Measurements from ENCODE around the gene MAP7.

Gene MAP7

DNA sequence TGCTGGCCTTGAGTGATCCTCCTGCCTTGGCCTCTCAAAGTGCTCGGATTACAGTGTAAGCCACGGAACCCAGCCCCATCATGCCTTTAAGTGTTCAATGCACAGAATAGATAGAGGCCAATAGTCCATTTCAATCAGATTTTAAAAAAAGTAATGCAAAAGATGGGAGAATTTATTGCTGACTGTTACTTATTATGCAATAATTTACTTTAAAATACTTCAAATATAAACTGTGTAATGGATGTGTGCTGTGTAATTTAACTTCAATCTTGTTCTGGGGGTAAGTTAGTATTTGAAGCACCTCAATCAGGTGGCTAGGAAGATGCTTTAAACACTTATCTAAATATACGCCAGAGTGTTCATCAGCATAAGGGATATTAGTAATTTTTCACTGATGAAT is 208.9 kb downstream of the MAP7 start:
- H4K91ac ChIP-seq (ENCODE audit: low read depth, low read length, poor library complexity): no peak overlapping the region
- H3K4me1 ChIP-seq (ENCODE audit: control insufficient read depth in 2 of 2, insufficient read depth in 1 of 2, low read depth in 1 of 2, low read length in 2 of 2): no peaks in the 10 kb centered on the region
- no peak overlapping the region for H4K8ac ChIP-seq (ENCODE audit: low read depth, low read length)
- H3K23ac ChIP-seq (ENCODE audit: low read depth, low read length, poor library complexity): no peak overlapping the region
- H3K9me3 ChIP-seq (replicated peaks in 1 of 2; ENCODE audit: control insufficient read depth in 2 of 2, insufficient read depth in 1 of 2, low read depth in 1 of 2, low read length in 2 of 2): no peaks in the 10 kb centered on the region
- WGBS, 2 donors (ENCODE audit: extremely low coverage in 2 of 2, insufficient read length in 2 of 2, insufficient replicate concordance in 1 of 2): no CpG with 5 or more reads among the region's 3 CpGs
- no peak overlapping the region for H3K9ac ChIP-seq (ENCODE audit: low read depth, low read length, poor library complexity)
- H3K4me2 ChIP-seq (ENCODE audit: insufficient read depth, low read length, poor library complexity, severe bottlenecking): no peak overlapping the region
- no peaks in the 10 kb centered on the region for H3K36me3 ChIP-seq (replicated peaks in 1 of 2; ENCODE audit: control insufficient read depth in 2 of 2, insufficient read depth in 2 of 2, low read length in 2 of 2)
- no peak overlapping the region for H2BK5ac ChIP-seq (ENCODE audit: low read length)
- H3K14ac ChIP-seq (ENCODE audit: low read length): no peak overlapping the region
- no peak overlapping the region for H2AFZ ChIP-seq (ENCODE audit: low read length)
- H3K27ac ChIP-seq (replicated peaks; ENCODE audit: low read length): no peak overlapping the region
- H2AK5ac ChIP-seq (ENCODE audit: low read depth, low read length): no peak overlapping the region
- no peak overlapping the region for H2BK120ac ChIP-seq (ENCODE audit: low read depth, low read length)
- no peaks in the 10 kb centered on the region for H3K79me1 ChIP-seq (ENCODE audit: low read depth, low read length)
- H2BK15ac ChIP-seq (ENCODE audit: low read length): no peak overlapping the region
- H2BK12ac ChIP-seq (ENCODE audit: low read length): no peak overlapping the region
- no peak overlapping the region for H3K4ac ChIP-seq (ENCODE audit: low read length)
- no peak overlapping the region for H3K4me3 ChIP-seq (ENCODE audit: low read length in 2 of 2)
- no peak overlapping the region for H3K18ac ChIP-seq (ENCODE audit: low read length)
- no peaks in the 10 kb centered on the region for H3K27me3 ChIP-seq (ENCODE audit: control insufficient read depth in 3 of 3, insufficient read depth in 3 of 3, low read depth in 1 of 3, low read length in 3 of 3)
- DNase-seq (ENCODE audit: low spot score): no peak

DNA sequence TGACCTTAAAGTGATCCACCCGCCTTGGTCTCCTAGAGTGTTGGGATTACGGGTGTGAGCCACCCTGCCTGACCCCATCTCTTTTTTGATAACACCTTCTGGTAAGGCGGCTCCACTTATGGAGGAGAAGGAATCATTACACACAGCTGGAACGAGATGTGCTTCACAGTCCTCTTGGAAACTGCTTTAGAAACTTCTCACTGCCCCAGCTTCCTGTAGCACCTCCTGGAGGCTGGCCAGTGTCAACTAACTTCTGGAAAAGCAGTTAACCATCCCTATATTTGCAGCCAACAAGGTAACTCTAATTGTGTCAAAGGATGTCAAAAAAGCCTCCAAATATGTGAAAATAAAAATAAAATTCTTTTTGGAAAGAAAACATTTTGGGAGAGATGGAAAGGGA is 211.7 kb downstream of the MAP7 start:
- H3K79me1 ChIP-seq (ENCODE audit: low read depth, low read length): no peaks in the 10 kb centered on the region
- DNase-seq (ENCODE audit: low spot score): no peak
- WGBS, 2 donors (ENCODE audit: extremely low coverage in 2 of 2, insufficient read length in 2 of 2, insufficient replicate concordance in 1 of 2): no CpG with 5 or more reads among the region's 4 CpGs
- no peak overlapping the region for H3K27ac ChIP-seq (replicated peaks; ENCODE audit: low read length)
- H2AFZ ChIP-seq (ENCODE audit: low read length): no peak overlapping the region
- no peak overlapping the region for H2BK5ac ChIP-seq (ENCODE audit: low read length)
- no peak overlapping the region for H3K4me2 ChIP-seq (ENCODE audit: insufficient read depth, low read length, poor library complexity, severe bottlenecking)
- H3K4ac ChIP-seq (ENCODE audit: low read length): no peak overlapping the region
- no peak overlapping the region for H4K91ac ChIP-seq (ENCODE audit: low read depth, low read length, poor library complexity)
- no peak overlapping the region for H3K18ac ChIP-seq (ENCODE audit: low read length)
- H2BK15ac ChIP-seq (ENCODE audit: low read length): no peak overlapping the region
- H2BK12ac ChIP-seq (ENCODE audit: low read length): no peak overlapping the region
- H3K4me1 ChIP-seq (ENCODE audit: control insufficient read depth in 2 of 2, insufficient read depth in 1 of 2, low read depth in 1 of 2, low read length in 2 of 2): no peaks in the 10 kb centered on the region
- H3K27me3 ChIP-seq (ENCODE audit: control insufficient read depth in 3 of 3, insufficient read depth in 3 of 3, low read depth in 1 of 3, low read length in 3 of 3): no peaks in the 10 kb centered on the region
- no peak overlapping the region for H2BK120ac ChIP-seq (ENCODE audit: low read depth, low read length)
- no peak overlapping the region for H3K9ac ChIP-seq (ENCODE audit: low read depth, low read length, poor library complexity)
- H3K36me3 ChIP-seq (replicated peaks in 1 of 2; ENCODE audit: control insufficient read depth in 2 of 2, insufficient read depth in 2 of 2, low read length in 2 of 2): no peaks in the 10 kb centered on the region
- no peak overlapping the region for H2AK5ac ChIP-seq (ENCODE audit: low read depth, low read length)
- H3K4me3 ChIP-seq (ENCODE audit: low read length in 2 of 2): no peak overlapping the region
- no peaks in the 10 kb centered on the region for H3K9me3 ChIP-seq (replicated peaks in 1 of 2; ENCODE audit: control insufficient read depth in 2 of 2, insufficient read depth in 1 of 2, low read depth in 1 of 2, low read length in 2 of 2)
- no peak overlapping the region for H3K23ac ChIP-seq (ENCODE audit: low read depth, low read length, poor library complexity)
- no peak overlapping the region for H4K8ac ChIP-seq (ENCODE audit: low read depth, low read length)
- no peak overlapping the region for H3K14ac ChIP-seq (ENCODE audit: low read length)

GRCh38 chr6:136337606-136338005 is 212.6 kb downstream of the MAP7 start:
- H2BK5ac ChIP-seq (ENCODE audit: low read length): no peak overlapping the region
- H3K14ac ChIP-seq (ENCODE audit: low read length): no peak overlapping the region
- H2BK15ac ChIP-seq (ENCODE audit: low read length): no peak overlapping the region
- H3K4me1 ChIP-seq (ENCODE audit: control insufficient read depth in 2 of 2, insufficient read depth in 1 of 2, low read depth in 1 of 2, low read length in 2 of 2): no peaks in the 10 kb centered on the region
- no peak overlapping the region for H2AK5ac ChIP-seq (ENCODE audit: low read depth, low read length)
- H3K36me3 ChIP-seq (replicated peaks in 1 of 2; ENCODE audit: control insufficient read depth in 2 of 2, insufficient read depth in 2 of 2, low read length in 2 of 2): no peaks in the 10 kb centered on the region
- H3K4me3 ChIP-seq (ENCODE audit: low read length in 2 of 2): no peak overlapping the region
- H3K79me1 ChIP-seq (ENCODE audit: low read depth, low read length): no peaks in the 10 kb centered on the region
- H2BK120ac ChIP-seq (ENCODE audit: low read depth, low read length): no peak overlapping the region
- no peak overlapping the region for H3K4me2 ChIP-seq (ENCODE audit: insufficient read depth, low read length, poor library complexity, severe bottlenecking)
- H3K27ac ChIP-seq (replicated peaks; ENCODE audit: low read length): no peak overlapping the region
- H4K8ac ChIP-seq (ENCODE audit: low read depth, low read length): no peak overlapping the region
- no peaks in the 10 kb centered on the region for H3K9me3 ChIP-seq (replicated peaks in 1 of 2; ENCODE audit: control insufficient read depth in 2 of 2, insufficient read depth in 1 of 2, low read depth in 1 of 2, low read length in 2 of 2)
- no peak overlapping the region for H3K4ac ChIP-seq (ENCODE audit: low read length)
- WGBS, 2 donors (ENCODE audit: extremely low coverage in 2 of 2, insufficient read length in 2 of 2, insufficient replicate concordance in 1 of 2): no CpG with 5 or more reads among the region's 3 CpGs
- no peak for DNase-seq (ENCODE audit: low spot score)
- H4K91ac ChIP-seq (ENCODE audit: low read depth, low read length, poor library complexity): no peak overlapping the region
- H2BK12ac ChIP-seq (ENCODE audit: low read length): no peak overlapping the region
- H2AFZ ChIP-seq (ENCODE audit: low read length): no peak overlapping the region
- no peak overlapping the region for H3K18ac ChIP-seq (ENCODE audit: low read length)
- no peaks in the 10 kb centered on the region for H3K27me3 ChIP-seq (ENCODE audit: control insufficient read depth in 3 of 3, insufficient read depth in 3 of 3, low read depth in 1 of 3, low read length in 3 of 3)
- H3K23ac ChIP-seq (ENCODE audit: low read depth, low read length, poor library complexity): no peak overlapping the region
- no peak overlapping the region for H3K9ac ChIP-seq (ENCODE audit: low read depth, low read length, poor library complexity)

- no peak overlapping the region for H3K4me3 ChIP-seq (ENCODE audit: low read length in 2 of 2)
- no peak overlapping the region for H2BK15ac ChIP-seq (ENCODE audit: low read length)
- H3K23ac ChIP-seq (ENCODE audit: low read depth, low read length, poor library complexity): no peak overlapping the region
- H2AFZ ChIP-seq (ENCODE audit: low read length): no peak overlapping the region
- no peak overlapping the region for H3K18ac ChIP-seq (ENCODE audit: low read length)
- H3K4me2 ChIP-seq (ENCODE audit: insufficient read depth, low read length, poor library complexity, severe bottlenecking): no peak overlapping the region
- H3K36me3 ChIP-seq (replicated peaks in 1 of 2; ENCODE audit: control insufficient read depth in 2 of 2, insufficient read depth in 2 of 2, low read length in 2 of 2): no peaks in the 10 kb centered on the region
- no peak overlapping the region for H3K4ac ChIP-seq (ENCODE audit: low read length)
- H4K91ac ChIP-seq (ENCODE audit: low read depth, low read length, poor library complexity): no peak overlapping the region
- no peak overlapping the region for H4K8ac ChIP-seq (ENCODE audit: low read depth, low read length)
- H2BK120ac ChIP-seq (ENCODE audit: low read depth, low read length): no peak overlapping the region
- no peak for DNase-seq (ENCODE audit: low spot score)
- no peak overlapping the region for H2AK5ac ChIP-seq (ENCODE audit: low read depth, low read length)
- no peaks in the 10 kb centered on the region for H3K4me1 ChIP-seq (ENCODE audit: control insufficient read depth in 2 of 2, insufficient read depth in 1 of 2, low read depth in 1 of 2, low read length in 2 of 2)
- H3K9ac ChIP-seq (ENCODE audit: low read depth, low read length, poor library complexity): no peak overlapping the region
- H3K79me1 ChIP-seq (ENCODE audit: low read depth, low read length): no peaks in the 10 kb centered on the region
- no peak overlapping the region for H2BK5ac ChIP-seq (ENCODE audit: low read length)
- no peaks in the 10 kb centered on the region for H3K27me3 ChIP-seq (ENCODE audit: control insufficient read depth in 3 of 3, insufficient read depth in 3 of 3, low read depth in 1 of 3, low read length in 3 of 3)
- no peak overlapping the region for H3K27ac ChIP-seq (replicated peaks; ENCODE audit: low read length)
- no peaks in the 10 kb centered on the region for H3K9me3 ChIP-seq (replicated peaks in 1 of 2; ENCODE audit: control insufficient read depth in 2 of 2, insufficient read depth in 1 of 2, low read depth in 1 of 2, low read length in 2 of 2)
- no CpG with 5 or more reads among the region's 3 CpGs for WGBS, 2 donors (ENCODE audit: extremely low coverage in 2 of 2, insufficient read length in 2 of 2, insufficient replicate concordance in 1 of 2)
- H2BK12ac ChIP-seq (ENCODE audit: low read length): no peak overlapping the region
- H3K14ac ChIP-seq (ENCODE audit: low read length): no peak overlapping the region
These were observed 213.1 kb downstream of the MAP7 start for GRCh38 chr6:136337121-136337520.
